GM18907 (cell line): Measurements from ENCODE around the gene NUP153.
"Not testable (repeated sequence)": the region's sequence is repeated elsewhere in the genome, so short reads cannot be mapped to it uniquely, and the experiment has no call there.

Experiments used
- ATAC-seq: cut with Tn5 transposase; IDR thresholded peaks from one replicate; pipeline ENCODE4 v1.9.1; 2021; ENCODE audit warnings: mild to moderate bottlenecking, moderate library complexity; ENCODE audit not compliant: unreplicated experiment

The NUP153 gene

DNA sequence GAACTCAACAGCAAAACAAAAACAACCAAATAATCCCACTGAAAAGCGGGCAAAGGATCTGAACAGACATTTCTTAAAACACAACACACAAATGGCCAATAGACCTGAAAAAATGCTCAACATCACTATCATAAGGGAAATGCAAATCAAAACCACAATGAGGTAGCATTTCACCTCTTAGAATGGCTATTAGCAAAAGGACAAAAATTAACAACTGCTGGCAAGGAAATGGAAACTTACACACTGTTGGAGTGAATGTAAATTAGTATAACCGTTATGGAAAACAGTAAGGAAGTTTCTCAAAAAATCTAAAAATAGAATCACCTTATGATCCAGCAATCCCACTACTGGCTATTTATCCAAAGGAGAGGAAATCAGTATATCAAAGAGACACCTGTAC lies 85.7 kb downstream of the NUP153 start:
- ATAC-seq, result peak; percentile 78

DNA sequence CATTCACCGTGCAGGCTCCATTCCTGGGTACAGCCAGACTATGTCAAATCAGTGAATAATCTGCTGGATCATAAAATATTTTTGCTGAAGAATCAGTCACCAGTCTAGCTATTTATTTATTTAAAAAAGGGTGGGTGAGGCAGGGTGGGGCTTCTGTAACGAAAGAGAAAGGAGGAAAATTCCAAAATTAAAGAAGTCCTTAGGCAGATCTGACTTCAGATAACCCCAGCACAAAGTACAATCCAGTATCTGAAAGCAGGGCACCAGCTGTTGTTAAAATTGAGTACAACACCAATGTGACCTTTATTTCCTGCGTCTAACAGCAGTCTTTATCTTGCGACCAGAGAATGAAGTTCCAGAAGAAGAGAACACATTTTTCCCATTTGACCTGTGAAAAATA lies 90.9 kb downstream of the NUP153 start:
- no peak for ATAC-seq

DNA sequence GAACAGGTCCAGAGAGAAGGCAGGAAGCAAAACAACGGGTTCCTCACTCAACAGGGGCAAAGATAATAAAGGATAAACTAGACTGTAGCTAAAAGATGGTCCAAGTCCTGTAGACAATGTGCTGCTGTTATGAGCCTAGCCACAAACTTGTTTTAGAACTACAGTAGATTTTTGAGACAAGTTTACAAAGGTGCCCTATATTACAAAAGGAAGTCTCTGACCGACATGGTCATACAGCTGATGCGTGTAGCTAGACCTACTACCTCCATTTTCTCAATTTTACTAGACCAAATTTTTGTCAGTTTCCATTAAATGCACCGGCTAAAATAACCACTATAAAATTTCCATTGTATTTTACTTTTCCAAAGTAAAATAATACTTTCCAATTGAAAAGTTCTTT lies 94.7 kb downstream of the NUP153 start:
- ATAC-seq, result no peak

DNA sequence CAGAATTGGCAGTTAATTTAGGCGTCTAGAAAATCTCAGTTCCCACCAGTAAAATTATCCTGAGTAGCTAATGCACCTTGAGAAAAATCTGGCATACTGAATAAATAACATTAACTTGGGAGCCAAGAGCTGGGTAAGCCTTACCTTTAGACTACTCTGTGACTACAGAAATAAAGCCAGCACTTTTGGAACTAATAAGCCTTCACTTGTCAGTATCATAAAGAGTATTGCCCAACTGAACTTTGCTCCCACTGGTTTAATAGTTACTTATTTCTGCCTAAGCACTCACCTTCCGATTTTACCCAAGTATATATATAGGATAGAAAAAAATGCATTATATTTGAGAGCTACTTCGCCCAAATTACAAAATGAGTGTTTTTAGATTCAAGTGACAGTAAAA lies 95.9 kb downstream of the NUP153 start:
- ATAC-seq, result no peak

DNA sequence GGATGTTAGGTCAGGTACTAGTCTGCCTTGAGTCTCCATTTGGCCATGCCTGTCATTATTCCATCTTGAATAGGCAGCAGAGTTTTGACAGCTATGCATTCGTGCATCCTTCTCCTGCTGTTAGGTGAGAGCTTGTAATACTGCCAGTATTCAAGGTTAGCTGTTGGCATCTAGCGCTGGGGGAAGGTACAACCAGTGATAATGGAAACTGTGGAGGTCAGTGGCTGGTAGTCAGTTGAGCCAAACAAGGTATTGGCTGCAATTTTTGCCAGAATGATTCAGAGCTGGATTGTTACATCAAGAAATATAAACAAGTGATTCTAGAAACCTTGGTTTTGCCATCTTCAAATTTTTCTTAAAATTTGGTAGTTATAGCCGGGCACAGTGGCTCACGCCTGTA lies 100.1 kb downstream of the NUP153 start:
- ATAC-seq, result no peak

DNA sequence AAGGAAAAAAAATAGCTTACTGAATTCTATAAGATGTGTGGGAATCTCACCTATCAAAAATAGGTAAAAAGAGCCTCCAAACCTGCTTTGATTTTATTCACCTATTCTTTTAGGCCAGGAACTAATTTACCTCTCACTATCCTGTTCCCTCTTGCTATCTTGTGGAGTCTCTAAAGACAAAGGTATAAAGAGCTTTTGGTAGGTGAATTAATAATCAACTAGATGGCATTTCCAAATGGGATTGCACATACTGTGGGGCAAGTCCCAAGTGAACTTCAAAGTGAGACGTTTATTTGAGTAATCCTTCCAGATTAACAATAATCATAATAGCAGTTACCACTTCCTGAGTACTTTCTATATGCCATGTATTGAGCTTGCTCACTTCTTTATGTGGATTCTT lies 103.8 kb downstream of the NUP153 start:
- no peak for ATAC-seq

DNA sequence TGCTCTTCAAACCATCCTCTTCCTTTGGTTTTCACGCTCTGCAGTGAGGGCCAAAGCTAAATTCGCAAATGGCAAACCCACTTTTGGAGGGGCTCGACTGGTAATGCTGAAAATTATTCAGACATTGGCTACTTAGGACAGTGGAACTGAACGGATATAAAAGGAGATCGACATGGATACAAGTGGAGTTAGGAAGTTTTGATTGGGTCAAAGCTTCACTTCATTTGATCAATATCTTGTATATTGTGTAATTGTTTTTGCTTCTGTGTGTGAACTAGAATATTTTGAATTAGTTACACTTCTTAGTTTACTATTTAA lies 105.4 kb downstream of the NUP153 start:
- ATAC-seq, result no peak

DNA sequence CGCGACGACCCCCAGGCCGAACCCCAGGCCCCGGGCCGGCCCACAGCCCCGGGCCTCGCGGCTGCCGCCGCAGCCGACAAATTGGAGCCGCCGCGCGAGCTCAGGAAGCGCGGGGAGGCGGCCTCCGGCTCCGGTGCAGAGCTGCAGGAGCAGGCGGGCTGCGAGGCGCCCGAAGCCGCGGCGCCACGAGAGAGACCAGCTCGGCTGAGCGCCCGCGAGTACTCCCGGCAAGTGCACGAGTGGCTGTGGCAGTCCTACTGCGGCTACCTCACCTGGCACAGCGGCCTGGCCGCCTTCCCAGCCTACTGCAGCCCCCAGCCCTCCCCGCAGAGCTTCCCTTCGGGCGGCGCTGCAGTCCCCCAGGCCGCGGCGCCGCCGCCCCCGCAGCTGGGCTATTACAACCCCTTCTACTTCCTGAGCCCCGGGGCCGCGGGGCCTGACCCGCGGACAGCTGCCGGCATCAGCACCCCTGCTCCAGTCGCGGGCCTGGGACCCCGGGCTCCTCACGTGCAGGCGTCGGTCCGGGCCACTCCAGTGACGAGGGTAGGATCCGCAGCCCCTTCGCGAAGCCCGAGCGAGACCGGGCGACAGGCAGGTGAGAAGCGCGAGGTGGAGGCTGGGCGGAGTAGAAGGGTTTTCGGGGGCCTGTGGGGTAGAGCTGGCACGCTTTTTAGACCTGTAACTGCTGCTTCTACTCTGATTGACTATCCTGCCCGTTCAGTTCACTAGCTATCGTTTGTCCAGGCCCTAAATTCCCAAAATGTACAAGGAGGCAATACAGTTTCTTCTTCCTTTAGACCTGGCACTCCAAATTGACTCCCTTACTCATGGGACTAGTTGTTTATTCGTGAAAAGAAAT lies 106.0 kb downstream of the NUP153 start:
- ATAC-seq, result peak; percentile 64

DNA sequence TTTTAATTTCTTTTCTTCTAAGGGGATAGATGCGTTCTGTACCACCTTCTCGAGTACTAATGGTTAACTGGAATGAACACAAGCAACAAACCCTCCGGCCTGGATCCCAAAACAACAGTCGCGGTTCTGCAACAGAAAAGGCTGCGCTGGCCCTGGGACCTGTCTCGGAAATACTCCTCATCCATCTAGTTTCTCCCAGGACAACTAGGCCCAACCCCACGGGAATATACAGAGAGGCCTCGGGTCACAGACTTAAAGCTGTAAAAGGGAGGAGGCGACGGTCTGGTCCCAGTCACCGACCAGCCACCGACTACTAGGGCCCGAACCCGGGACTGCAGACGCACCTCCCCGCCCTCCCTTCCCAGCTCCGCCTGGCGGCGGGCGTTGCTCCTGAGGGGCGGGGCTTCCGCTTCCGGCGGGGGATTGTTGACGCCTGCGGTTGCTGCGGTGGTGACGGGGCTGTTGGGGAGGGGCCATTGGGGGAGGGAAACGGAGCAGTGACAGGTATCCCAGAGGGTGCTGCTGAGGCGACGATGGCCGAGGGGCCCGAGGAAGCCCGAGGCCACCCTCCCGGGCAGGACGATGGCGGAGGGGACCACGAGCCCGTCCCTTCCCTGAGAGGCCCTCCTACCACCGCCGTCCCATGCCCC lies 106.7 kb downstream of the NUP153 start, which contains the start of gene FAM8A1:
FAM8A1 (plus strand) TSS at position 426 of the 650 bp plus-strand sequence; CDS start at position 534, 108 bp downstream.
- peak; percentile 90 for ATAC-seq

DNA sequence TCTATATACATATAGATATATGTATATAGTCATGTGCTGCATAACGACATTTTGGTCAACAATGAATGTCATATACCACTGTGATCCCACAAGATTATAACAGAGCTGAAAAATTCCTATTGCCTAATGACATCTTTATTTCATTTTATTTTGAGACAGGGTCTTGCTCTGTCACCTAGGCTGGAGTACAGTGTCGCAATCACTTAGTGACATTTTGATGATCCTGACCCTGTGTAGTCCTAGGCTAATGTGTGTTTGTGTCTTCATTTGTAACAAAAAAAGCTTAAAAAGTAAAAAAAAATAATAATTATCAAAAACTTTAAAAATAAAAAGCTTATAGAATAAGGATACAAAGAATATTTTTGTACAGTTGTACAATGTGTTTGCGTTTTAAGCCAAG lies 110.6 kb downstream of the NUP153 start:
- ATAC-seq, result no peak

DNA sequence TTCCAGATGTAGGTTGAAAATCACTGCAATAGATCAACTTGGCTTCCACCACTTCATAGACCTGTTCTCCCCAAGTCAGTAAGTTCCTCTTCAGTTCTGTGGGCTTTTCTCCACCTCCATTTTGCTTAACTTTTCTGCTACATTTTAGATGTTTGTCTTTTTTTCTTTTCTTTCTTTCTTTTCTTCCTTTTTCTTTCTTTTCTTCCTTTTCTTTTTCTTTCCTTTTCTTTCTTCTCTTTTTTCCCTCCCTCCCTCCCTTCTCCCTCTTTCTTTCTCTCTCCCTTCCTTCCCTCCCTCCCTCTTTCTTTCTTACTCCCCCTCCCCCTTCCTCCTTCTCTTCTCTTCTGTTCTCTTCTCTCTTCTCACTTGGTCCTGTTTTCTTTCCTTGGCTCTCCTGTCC lies 113.5 kb downstream of the NUP153 start:
- no peak for ATAC-seq

DNA sequence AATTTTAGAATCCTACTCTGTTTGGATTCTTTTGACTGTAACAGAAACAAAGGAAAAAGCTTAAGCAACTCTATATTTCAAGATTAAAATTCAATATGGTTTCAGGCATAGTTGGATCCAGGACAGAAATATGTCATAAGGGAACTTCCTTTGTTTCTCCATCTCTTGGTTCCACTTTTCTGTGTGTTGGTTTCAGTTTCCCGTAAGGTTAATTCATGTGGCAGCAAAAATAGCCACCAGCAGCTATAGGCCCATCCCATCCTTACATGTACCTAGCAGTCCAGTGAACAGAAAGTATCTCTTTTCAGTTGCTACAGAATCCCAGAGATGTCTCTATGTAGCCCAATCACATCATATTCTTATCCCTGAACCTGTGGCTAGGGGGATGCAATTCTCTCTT lies 115.4 kb downstream of the NUP153 start:
- no peak for ATAC-seq

DNA sequence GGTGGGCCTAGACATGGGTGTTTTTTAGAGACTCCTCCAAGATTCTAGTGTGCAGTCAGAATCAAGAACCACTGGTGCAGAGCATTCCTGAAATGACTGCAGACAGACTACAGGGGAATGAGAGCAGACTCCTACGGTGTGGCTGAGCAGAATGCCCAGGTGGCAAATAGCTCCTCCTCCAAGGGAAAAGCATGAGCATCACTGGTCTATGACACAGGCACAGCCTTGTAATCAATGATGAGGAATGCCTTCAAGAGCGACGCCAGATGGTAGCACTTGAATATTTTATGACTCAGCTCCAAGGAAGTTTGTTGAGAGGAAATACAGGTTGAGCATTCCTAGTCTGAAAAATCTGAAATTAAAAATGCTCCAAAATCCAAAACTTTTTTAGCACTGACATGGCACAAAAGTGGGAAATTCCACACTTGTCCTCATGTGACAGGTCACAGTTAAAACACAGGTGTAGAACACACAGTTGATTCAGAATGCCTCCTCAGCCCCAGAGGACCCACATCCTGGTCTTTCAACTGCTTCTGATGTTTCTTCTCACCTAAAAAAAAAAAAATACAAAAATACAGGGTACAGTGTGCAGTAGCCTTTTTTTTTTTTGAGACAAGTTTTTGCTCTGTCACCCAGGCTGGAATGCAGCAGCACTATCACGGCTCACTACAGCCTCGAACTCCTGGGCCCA lies 117.2 kb downstream of the NUP153 start:
- no peak for ATAC-seq

DNA sequence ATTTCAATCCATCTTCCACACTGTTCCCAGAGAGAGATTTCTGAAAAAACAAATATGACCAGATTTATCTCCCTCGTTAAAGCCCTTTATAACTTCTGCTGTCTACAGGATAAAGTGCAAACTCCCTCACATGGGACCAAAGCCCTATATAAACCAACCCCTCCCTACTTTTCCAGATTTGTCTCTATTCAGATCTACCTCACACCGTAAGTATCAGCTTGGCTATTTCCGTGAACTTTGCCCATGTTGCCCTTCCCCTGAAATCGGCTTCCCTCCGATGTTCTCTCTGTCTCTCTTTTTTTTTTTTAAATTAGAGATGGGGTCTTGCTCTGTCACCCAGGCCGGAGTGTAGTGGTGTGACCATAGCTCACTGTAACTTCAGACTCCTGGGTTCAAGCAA lies 118.7 kb downstream of the NUP153 start:
- ATAC-seq, result no peak

DNA sequence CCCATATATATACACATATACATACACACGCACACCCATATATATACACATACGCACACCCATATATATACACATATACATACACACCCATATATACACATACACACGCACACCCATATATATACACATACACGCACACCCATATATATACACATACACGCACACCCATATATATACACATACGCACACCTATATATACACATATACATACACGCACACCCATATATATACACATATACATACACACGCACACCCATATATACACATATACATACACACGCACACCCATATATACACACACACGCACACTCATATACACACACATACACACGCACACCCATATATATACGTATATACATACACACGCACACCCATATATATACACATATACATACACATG lies 120.1 kb downstream of the NUP153 start:
- not testable (repeated sequence) for ATAC-seq

DNA sequence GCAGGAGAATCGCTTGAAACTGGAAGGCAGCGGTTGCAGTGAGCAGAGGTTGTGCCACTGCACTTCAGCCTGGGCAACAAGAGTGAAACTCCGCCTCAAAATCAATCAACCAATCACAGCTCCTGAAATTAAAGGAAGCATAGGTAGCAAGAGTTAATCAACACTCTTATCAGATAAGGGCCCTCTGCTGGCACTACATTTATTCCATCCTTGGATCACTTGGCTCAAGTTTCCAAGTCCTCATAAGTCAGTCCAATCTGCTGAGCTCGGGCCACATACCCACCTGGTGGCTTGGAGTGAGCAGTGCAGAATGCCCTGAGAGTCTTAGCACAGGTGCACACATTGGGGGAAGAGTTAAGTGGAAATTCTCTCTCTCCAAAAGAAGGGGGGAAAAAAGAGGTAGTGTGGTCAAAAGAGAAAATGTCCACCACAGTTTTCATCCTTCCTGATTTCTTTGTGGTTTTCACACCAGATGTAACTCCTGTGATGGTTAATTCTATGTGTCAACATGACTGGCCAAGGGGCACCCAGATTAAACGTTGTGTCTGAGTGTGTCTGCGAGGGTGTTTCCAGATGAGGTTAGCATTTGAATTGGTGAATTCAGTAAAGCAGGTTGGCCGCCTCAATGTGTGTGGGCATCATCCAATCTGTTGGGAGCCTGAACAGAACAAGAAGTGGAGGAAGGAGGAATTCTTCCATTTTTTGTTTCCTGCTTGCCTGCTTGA lies 120.8 kb downstream of the NUP153 start:
- no peak for ATAC-seq

DNA sequence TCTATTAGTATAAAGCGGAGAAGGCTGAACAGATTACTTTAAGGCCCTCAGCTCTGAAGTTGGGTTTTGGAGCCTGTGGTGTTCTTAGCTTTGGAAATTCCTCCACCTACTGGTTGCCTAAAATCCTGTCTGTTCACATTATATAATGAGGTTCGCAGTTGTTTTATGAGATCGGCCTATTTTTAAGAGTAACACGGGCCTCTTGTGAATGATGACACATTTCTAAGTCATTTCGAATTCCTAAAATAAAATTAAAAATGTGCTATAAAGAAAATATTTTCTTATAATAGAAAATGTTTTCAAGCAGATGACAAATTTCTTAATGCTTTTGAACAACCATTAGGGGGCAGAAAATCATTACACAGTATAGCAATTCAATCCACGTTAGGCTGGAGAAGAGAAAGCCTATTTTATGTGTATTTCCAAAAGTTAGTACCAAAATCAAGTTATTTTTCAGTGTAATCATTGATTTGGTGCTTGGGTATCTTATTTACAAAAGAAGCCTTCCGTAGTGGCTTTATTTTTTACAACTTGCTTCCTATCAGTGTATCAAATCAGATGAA lies 122.4 kb downstream of the NUP153 start:
- peak; percentile 55 for ATAC-seq

DNA sequence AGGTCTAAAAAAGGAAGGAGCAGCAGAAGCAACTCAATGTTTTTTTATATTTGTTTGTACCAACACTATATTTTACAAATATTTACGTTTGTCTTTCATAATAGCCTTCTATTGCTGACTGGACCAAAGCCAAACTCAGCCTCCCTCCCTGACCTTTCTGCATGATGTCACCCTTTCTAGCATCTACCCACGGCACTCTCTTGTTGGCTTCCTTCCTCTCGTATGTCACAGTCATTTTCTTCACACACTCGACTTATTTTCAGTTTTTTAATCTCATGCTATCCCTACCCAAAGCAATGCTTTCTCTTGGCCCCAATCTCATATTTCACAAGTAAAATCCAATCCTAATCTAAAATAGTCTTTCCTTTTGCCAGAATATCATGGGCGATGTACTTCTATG lies 122.9 kb downstream of the NUP153 start:
- no peak for ATAC-seq

DNA sequence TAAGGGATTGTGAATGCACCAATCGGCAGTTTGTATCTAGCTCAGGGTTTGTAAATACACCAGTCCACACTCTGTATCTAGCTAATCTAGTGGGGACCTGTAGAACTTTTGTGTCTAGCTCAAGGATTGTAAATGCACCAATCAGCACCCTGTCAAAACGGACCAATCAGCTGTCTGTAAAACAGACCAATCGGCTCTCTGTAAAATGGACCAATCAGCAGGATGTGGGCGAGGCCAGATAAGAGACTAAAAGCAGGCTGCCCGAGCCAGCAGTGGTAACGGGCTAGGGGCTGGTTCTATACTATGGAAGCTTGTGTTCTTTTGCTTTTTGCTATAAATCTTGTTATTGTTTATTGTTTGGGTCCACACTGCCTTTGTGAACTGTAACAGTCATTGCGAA lies 125.4 kb downstream of the NUP153 start:
- ATAC-seq, result not testable (repeated sequence)

DNA sequence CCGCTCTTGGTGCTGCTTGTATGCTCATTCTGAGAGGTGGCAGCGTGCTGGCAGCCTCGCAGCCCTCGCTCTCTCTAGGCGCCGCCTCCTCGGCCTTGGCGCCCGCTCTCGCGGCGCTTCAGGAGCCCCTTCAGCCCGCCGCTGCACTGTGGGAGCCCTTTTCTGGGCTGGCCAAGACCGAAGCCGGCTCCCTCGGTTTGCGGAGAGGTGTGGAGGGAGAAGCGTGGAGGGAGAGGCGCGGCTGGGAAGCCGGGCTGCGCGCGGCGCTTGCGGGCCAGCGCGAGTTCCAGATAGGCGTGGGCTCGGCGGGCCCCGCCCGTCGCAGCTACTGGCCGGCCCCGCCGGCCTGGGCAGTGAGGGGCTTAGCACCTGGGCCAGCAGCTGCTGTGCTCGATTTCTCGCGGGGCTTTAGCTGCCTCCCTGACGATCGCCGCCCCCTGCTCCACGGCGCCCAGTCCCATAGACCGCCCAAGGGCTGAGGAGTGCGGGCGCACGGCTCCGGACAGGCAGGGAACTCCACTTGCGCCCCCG lies 126.1 kb downstream of the NUP153 start:
- no peak for ATAC-seq

DNA sequence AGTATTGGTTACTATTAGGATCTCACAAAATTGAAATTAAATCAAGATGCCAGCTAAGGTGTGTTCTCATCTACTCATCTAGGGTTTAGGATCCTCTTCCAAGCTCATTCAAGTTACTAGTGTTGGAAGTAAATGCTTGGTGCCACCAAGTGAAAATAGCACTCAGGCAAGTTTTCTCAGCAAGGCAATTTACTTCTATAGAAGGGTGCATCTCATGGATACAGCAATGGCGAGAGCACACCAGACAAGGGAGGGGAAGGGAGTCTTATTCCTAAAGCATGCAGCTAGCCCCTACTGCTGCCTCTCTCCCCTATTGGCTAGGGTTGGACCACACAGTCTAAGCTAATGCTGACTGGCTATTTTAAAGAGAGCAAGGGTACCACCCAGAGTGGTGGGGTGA lies 129.7 kb downstream of the NUP153 start:
- no peak for ATAC-seq
